ENCODE results near the gene ZC3HAV1. TPM values are rescaled to one million over a fixed set of nuclear protein-coding genes. Genes with fewer than 3 reads are reported as not detected.

The ZC3HAV1 gene
- total RNA-seq, 4 donors from 2014 or later = 30.3 to 38.2 (median 31.7) TPM

DNA sequence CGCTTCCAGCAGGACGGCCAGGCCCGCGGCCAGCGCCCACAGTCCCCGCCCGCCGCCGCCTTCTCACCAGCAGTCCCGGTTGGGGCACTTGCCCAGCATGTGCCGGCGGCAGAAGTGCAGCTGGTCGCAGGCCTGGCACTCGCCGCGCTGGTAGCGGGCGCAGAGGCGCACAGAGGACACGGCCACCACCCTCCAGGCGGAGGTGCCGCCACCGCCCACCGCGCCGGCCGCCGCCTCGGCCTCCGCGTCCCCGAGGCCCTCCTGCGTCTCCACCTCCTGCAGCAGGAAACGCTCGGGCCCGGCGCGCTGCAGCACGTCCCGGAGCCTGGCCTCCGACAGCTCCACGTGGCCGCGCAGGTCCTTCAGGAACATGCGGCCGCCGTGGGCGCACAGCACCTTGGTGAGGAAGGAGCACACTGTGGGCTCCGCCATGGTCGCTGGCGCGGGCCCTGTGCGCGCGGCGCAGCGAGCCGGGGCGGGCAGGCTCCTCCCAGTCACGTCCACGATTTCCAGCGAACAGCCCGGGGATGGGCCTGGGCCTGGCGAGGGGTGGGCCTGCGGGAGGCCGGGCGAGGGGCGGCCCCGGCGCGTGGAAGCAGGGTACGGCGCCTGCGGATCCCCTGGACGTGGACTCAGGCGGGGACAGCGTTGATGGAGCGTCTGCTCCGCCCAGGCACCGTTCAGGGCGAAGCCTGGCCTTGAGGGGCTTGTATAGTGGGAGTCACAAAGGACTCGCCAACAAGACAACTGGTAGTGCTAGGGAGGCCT lies 73.8 kb downstream of the ZC3HAV1 start, which contains the start of gene ZC3HAV1L:
TSS of gene ZC3HAV1L (minus strand) at position 457 of the 768 bp plus-strand sequence. CDS start at position 432, 25 bp downstream.
- H3K27ac ChIP-seq = peak within 1 kb of the TSS; percentile 21 to 83 (median 76)
- 0 to 2% methylated on average over 19 to 36 of the region's 82 CpGs for WGBS, 2 donors
- peak in 1 of 2 donors; percentile 33 for TF ChIP-seq POLR2A (IDR thresholded peaks at IDR 0.05)
- TF ChIP-seq EP300 (IDR thresholded peaks at IDR 0.05) = peak in 1 of 2 donors; percentile 27
- TF ChIP-seq CTCF (IDR thresholded peaks at IDR 0.05) = no peak
- no peaks in the 10 kb centered on the region for H3K9me3 ChIP-seq
- peak within 1 kb of the TSS; percentile 78 to 90 (median 82) for H3K4me3 ChIP-seq
- peaks cover 0 to 29% (median 0%) of the 10 kb centered on the region in 3 donors for H3K36me3 ChIP-seq
- no peaks in the 10 kb centered on the region for H3K27me3 ChIP-seq
- H3K4me1 ChIP-seq = peaks cover 0 to 18% (median 12%) of the 10 kb centered on the region in 4 donors
- no peak for DNase-seq (ENCODE audit: low spot score in 2 of 2)

DNA sequence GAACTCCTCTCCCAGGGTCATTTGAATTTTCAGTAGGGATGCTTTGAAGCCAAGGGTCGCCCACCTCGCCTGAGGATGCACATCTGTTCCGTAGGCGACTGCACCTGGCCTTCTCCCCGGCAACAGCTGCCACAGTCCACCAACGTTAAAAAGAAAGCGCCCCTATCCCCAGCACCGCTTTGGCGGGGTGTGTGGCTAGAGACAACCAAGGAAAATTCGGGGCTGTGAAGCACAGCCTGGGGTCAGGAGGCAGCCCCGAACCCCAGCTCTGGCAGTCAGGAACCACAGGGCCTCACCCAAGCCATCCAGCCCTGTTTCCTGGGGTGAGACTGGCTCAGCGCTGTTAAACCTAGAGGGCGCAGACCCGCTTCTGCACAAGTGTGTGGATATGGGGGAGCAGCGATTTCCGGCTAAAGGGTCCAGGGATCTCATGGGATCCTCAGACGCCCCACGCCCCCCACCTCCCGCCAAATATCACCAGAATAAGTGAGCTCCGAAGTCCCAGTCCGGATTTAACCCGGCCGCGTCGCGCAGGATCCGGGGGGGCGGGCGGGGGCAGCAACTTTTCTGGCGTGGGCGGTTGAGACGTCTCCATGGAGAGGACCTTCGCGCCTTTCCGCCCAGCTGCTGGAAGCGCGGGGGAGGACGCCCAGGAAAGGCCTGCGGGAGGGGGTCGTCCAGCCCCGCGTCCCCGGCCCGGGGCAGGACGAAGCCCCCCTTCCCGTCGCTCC lies 74.5 kb downstream of the ZC3HAV1 start:
- Histone ChIP-seq H3K27me3 (no peaks in the 10 kb centered on the region), H3K27ac (peak overlapping the region; percentile 21 to 83 (median 76)), H3K4me1 (peaks cover 0 to 18% (median 12%) of the 10 kb centered on the region in 4 donors), H3K36me3 (peaks cover 0 to 37% (median 0%) of the 10 kb centered on the region in 3 donors), H3K4me3 (peak overlapping the region; percentile 78 to 90 (median 82)), H3K9me3 (no peaks in the 10 kb centered on the region)
- TF ChIP-seq EP300 (IDR thresholded peaks at IDR 0.05) (no peak), CTCF (IDR thresholded peaks at IDR 0.05) (no peak), POLR2A (IDR thresholded peaks at IDR 0.05) (no peak)
- WGBS, 2 donors = 8 to 10% methylated on average over 25 to 38 of the region's 47 CpGs
- DNase-seq (ENCODE audit: low spot score in 2 of 2) = no peak

DNA sequence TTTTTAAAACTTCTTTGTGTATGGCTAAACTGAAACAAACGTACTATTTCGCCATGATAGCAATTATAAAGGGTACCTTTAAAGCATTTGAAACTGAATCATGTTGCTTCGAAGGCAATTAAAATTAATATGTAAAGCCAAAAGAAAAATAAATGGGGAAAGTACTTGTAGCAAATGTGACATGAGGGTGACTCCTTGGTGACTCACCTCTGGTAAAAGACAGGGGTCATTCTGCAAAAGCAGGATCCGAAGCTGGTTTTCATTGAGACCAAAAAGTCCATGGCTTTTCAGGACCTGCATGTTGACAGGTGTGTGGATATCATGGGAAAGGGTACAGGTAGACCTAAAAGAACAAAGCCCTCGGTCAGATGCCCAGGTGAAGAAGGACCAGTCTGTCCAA lies 75.2 kb downstream of the ZC3HAV1 start:
- peaks cover 0 to 18% (median 12%) of the 10 kb centered on the region in 4 donors for H3K4me1 ChIP-seq
- WGBS, 2 donors = 77 to 83% methylated on average over 5 of the region's 5 CpGs
- no peaks in the 10 kb centered on the region for H3K9me3 ChIP-seq
- H3K4me3 ChIP-seq = peak overlapping the region in 1 of 4 donors; percentile 78
- no peak for TF ChIP-seq CTCF (IDR thresholded peaks at IDR 0.05)
- no peak for TF ChIP-seq POLR2A (IDR thresholded peaks at IDR 0.05)
- TF ChIP-seq EP300 (IDR thresholded peaks at IDR 0.05) = no peak
- peaks cover 0 to 44% (median 0%) of the 10 kb centered on the region in 3 donors for H3K36me3 ChIP-seq
- no peaks in the 10 kb centered on the region for H3K27me3 ChIP-seq
- DNase-seq (ENCODE audit: low spot score in 2 of 2) = no peak
- H3K27ac ChIP-seq = peak overlapping the region in 1 of 4 donors; percentile 83

- 80 to 82% methylated on average over 6 of the region's 6 CpGs for WGBS, 2 donors
- H3K4me1 ChIP-seq = peaks cover 0 to 18% (median 12%) of the 10 kb centered on the region in 4 donors
- no peaks in the 10 kb centered on the region for H3K27me3 ChIP-seq
- H3K9me3 ChIP-seq = no peaks in the 10 kb centered on the region
- no peak overlapping the region for H3K4me3 ChIP-seq
- H3K36me3 ChIP-seq = peaks cover 0 to 52% (median 0%) of the 10 kb centered on the region in 3 donors
- no peak for DNase-seq (ENCODE audit: low spot score in 2 of 2)
- no peak for TF ChIP-seq POLR2A (IDR thresholded peaks at IDR 0.05)
- no peak for TF ChIP-seq EP300 (IDR thresholded peaks at IDR 0.05)
- TF ChIP-seq CTCF (IDR thresholded peaks at IDR 0.05) = no peak
- no peak overlapping the region for H3K27ac ChIP-seq
These were observed 76.0 kb downstream of the ZC3HAV1 start for GRCh38 chr7:139033346-139034114.
